HEK293T (cell line): Measurements from ENCODE around the gene PBX4.

ENCODE experiments used
- FOXM1 ChIP-seq: fragments of 450-650 bp; IDR thresholded peaks from 2 replicates; pipeline ENCODE4 v1.6.1; 2017; ENCODE audit warnings: mild to moderate bottlenecking, borderline replicate concordance
- SP1 ChIP-seq: fragments of 450-650 bp; IDR thresholded peaks from 2 replicates; pipeline ENCODE4 v1.6.1; 2017
- TARDBP ChIP-seq: fragments of 450-650 bp; IDR thresholded peaks from 2 replicates; pipeline ENCODE4 v1.6.1; 2016

DNA sequence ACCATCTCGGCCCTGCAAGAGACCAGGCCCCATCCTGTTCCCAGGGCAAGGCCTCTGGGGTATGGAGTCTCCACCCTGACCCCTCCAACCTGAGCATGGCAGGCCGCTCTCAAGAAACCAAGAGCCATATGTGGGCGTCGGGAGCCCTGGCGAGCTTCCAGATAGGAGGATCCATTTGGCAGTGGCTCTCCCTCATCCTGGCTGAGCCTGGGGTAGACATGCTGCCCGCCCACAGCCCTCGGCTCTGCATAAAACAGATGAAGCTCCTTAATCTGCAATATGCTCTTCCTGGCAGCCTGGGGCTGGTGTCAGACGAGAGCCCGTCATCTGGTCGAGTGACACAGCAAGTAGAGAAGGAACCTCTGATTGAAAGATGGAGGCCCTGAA is 38.9 kb upstream of the PBX4 start:
- TF ChIP-seq FOXM1 = no peak
- TF ChIP-seq SP1 = no peak
- TF ChIP-seq TARDBP = no peak
